ENCODE measurements around the gene ZFP92. TPM values are rescaled to one million over a fixed set of nuclear protein-coding genes. Genes with fewer than 3 reads are reported as not detected.

ZFP92 gene
- total RNA-seq, 2 experiments from 2014 or later, result 1.2 to 1.3 TPM

DNA sequence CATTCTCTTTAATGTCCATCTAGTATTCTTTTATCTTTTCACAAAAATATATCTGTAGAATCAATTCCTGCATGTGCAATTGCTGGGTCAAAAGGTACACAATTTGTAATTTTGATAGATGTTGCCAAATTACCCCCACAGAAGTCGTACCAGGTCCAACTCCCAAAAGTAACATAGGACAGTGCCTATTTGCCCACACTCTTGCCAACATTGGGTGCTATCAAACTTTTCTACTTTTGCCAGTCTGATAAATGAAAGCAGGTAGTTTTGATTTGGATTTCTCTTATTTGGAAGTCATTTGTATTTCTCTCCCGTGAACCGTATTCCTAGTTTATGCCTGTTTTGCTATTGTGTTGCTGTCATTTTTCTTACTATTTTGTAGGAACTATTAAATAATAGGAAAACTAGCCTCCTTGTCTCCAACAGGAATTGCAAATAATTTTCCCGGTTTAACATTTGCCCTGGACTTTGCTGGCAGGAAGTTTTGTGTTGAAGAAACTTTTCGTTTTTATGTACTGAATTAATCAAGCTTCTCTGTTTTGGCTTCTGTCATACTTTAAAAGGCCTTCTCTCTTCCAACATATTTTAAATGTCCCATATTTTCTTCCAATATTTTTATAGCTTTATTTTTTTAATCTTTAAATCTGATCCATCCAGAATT is 44.3 kb upstream of the ZFP92 start:
- TF ChIP-seq, protein P1, sequence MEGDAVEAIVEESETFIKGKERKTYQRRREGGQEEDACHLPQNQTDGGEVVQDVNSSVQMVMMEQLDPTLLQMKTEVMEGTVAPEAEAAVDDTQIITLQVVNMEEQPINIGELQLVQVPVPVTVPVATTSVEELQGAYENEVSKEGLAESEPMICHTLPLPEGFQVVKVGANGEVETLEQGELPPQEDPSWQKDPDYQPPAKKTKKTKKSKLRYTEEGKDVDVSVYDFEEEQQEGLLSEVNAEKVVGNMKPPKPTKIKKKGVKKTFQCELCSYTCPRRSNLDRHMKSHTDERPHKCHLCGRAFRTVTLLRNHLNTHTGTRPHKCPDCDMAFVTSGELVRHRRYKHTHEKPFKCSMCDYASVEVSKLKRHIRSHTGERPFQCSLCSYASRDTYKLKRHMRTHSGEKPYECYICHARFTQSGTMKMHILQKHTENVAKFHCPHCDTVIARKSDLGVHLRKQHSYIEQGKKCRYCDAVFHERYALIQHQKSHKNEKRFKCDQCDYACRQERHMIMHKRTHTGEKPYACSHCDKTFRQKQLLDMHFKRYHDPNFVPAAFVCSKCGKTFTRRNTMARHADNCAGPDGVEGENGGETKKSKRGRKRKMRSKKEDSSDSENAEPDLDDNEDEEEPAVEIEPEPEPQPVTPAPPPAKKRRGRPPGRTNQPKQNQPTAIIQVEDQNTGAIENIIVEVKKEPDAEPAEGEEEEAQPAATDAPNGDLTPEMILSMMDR (IDR thresholded peaks at IDR 0.05), result no peak
- DNase-seq, result no peak
- no peaks in the 10 kb centered on the region for H3K27me3 Mint-ChIP-seq
- no peak overlapping the region for H3K27ac Mint-ChIP-seq
- H3K9me3 Mint-ChIP-seq, result no peaks in the 10 kb centered on the region
- POLR2A ChIA-PET, result no interaction called here
- CTCF ChIA-PET, result no interaction called here
- H3K4me1 Mint-ChIP-seq (ENCODE audit: low read depth), result peaks cover 4% of the 10 kb centered on the region
- H3K36me3 Mint-ChIP-seq (ENCODE audit: low read depth), result no peaks in the 10 kb centered on the region
- intact Hi-C loops (cut with micrococcal nuclease), result no loop called here
- no peak overlapping the region for H3K4me3 Mint-ChIP-seq
- no peak for ATAC-seq

DNA sequence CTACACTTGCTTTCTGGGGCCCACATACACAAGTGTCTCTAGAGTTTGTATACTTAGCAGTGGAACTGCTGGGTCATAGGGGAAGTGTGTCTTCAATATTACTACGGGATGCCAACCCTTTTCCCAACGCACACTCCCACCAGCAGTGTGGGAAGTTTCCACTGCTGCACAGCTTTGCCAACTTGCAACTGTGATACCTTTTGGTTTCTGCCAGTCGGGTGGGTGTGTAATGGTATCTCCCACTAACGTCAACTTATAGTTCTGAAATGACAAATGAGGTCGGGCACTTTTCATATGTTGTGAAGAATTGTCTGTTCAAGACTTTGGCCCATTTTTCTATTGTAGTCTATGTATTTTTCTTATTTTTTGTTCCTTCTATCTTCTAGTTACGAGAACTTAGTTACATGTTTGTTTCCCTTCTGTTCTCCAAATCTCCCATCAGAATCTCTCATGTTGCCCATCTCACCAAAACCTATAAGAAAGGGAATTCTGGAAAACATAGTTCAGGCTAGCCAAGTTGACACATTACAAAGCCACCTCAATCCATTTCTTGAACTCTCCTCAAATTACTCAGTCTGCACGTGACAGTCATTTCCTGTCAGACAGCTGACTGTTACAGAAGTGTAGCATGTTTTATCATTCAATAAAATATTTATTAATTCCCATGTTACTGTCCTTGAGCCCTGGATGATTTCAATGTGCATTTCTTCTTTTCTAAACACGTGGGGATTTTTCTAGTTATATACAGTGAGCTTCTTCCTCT is 40.8 kb upstream of the ZFP92 start:
- ATAC-seq (no peak), DNase-seq (no peak)
- H3K27ac Mint-ChIP-seq, result no peak overlapping the region
- intact Hi-C loops (cut with micrococcal nuclease), result no loop called here
- ChIA-PET CTCF (no interaction called here), POLR2A (no interaction called here)
- TF ChIP-seq, protein P1 (IDR thresholded peaks at IDR 0.05), result no peak
- H3K9me3 Mint-ChIP-seq, result no peaks in the 10 kb centered on the region
- no peak overlapping the region for H3K4me3 Mint-ChIP-seq
- H3K27me3 Mint-ChIP-seq, result no peaks in the 10 kb centered on the region
- no peaks in the 10 kb centered on the region for H3K36me3 Mint-ChIP-seq (ENCODE audit: low read depth)
- H3K4me1 Mint-ChIP-seq (ENCODE audit: low read depth), result peaks cover 4% of the 10 kb centered on the region

DNA sequence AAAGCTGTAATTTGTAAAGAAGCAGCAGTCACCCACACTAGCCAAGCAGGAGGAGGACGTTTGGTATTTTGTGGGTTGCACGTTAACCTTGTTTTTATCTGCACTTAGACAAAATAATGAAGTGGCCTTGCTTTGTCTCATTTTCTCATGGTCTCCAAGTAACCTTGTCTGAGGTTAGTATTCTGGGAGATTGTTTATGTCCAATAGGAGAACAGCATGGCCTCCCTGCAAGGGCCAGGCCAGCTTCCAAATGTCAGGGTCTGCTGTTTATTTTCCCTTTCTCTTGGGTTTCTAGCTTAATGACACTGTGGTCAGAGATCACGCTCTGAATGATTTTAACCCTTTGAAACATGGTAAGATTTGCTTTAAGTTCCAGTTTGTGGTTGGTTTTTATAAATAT is 40.0 kb upstream of the ZFP92 start:
- H3K27ac Mint-ChIP-seq, result no peak overlapping the region
- TF ChIP-seq, protein P1 (IDR thresholded peaks at IDR 0.05), result no peak
- no peaks in the 10 kb centered on the region for H3K27me3 Mint-ChIP-seq
- peaks cover 4% of the 10 kb centered on the region for H3K4me1 Mint-ChIP-seq (ENCODE audit: low read depth)
- ATAC-seq (no peak), DNase-seq (no peak)
- ChIA-PET POLR2A (no interaction called here), CTCF (no interaction called here)
- no peaks in the 10 kb centered on the region for H3K9me3 Mint-ChIP-seq
- H3K4me3 Mint-ChIP-seq, result no peak overlapping the region
- H3K36me3 Mint-ChIP-seq (ENCODE audit: low read depth), result no peaks in the 10 kb centered on the region
- intact Hi-C loops (cut with micrococcal nuclease), result no loop called here

DNA sequence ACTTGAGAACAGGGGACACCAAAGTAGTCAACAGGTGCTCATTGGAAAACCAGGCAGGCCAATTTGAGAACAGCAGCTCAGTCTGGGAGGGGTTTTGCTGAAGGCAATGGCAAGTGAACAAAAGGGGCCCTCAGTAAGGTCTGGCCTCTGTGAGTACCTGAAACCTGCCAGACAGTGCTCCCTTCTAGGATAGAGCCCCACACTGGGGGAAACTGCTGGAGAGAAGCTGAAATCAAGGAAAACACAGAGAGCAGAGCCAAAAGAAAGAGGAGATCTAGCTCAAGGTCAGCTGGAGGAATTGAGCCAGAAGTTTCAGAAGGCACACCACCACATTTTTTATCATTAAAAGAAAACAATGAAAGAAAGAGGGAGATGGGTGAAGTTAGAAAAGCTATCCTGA is 38.3 kb upstream of the ZFP92 start:
- intact Hi-C loops (cut with micrococcal nuclease), result no loop called here

DNA sequence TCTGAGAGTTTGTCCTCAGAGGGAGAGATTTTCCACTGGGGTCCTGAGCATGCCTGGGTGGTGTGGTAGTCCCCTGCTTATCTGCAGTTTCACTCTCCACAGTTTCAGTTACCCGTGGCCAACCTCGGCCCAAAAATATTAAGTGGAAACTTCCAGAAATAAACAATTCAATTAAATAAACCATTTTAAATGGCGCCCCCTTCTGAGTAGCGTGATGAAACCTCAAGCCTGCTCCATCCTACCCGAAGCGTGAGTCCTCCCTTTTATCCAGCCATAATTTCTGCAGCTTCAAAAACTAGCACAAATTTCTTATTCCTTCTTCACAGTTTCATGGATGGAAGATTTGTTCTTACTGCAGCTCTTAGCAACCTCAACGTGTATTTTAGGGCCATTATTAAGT is 36.8 kb upstream of the ZFP92 start:
- peaks cover 4% of the 10 kb centered on the region for H3K4me1 Mint-ChIP-seq (ENCODE audit: low read depth)
- H3K9me3 Mint-ChIP-seq, result no peaks in the 10 kb centered on the region
- no peak for ATAC-seq
- TF ChIP-seq, protein P1 (IDR thresholded peaks at IDR 0.05), result no peak
- ChIA-PET CTCF (no interaction called here), POLR2A (no interaction called here)
- H3K36me3 Mint-ChIP-seq (ENCODE audit: low read depth), result no peaks in the 10 kb centered on the region
- intact Hi-C loops (cut with micrococcal nuclease), result no loop called here
- no peak overlapping the region for H3K4me3 Mint-ChIP-seq
- DNase-seq, result no peak
- H3K27me3 Mint-ChIP-seq, result no peaks in the 10 kb centered on the region
- H3K27ac Mint-ChIP-seq, result no peak overlapping the region

More for the DNA sequence above, 38.3 kb upstream of the ZFP92 start:
- Mint-ChIP-seq H3K36me3 (ENCODE audit: low read depth) (no peaks in the 10 kb centered on the region), H3K27ac (no peak overlapping the region), H3K4me3 (no peak overlapping the region), H3K4me1 (ENCODE audit: low read depth) (peaks cover 4% of the 10 kb centered on the region), H3K27me3 (no peaks in the 10 kb centered on the region), H3K9me3 (no peaks in the 10 kb centered on the region)
- no peak for DNase-seq
- CTCF ChIA-PET, result no interaction called here
- no peak for ATAC-seq
- POLR2A ChIA-PET, result no interaction called here
- TF ChIP-seq, protein P1 (IDR thresholded peaks at IDR 0.05), result no peak
